A673 (cell line): Measurements from ENCODE around the gene GARNL3. TPM values are rescaled to one million over a fixed set of nuclear protein-coding genes. Genes with fewer than 3 reads are reported as not detected.

Source experiments
- BruUV-seq: library from RNA; stranded (reverse); fragments of 400-500 nt; replicated peaks from 2 replicates; lab custom pipeline; 2021; lab: Mats Ljungman, UMichigan
- CTCF ChIA-PET: fragments of 300-600 bp; sonication (Branson Sonifier 250); formaldehyde crosslinking; loops from one replicate; lab custom pipeline; 2022; ENCODE audit warnings: antibody characterized with exemption; lab: Charles Lee
- POLR2A ChIA-PET: fragments of 300-600 bp; sonication (Branson Sonifier 250); formaldehyde crosslinking; loops from one replicate; lab custom pipeline; 2022; ENCODE audit warnings: antibody characterized with exemption; ENCODE audit not compliant: low non-redundant PET; lab: Charles Lee
- DNase-seq: peaks from one replicate; pipeline ENCODE4 v3.0.0-alpha.2; 2015; ENCODE audit warnings: low spot score
- H3K27ac ChIP-seq: fragments of 200-600 bp; sonication (generic); 2 replicates; pipeline ENCODE4 v1.5.1; 2016; ENCODE audit warnings: mixed run types, low read depth, mild to moderate bottlenecking, mixed read lengths, antibody characterized with exemption, low read length; ENCODE audit not compliant: poor library complexity, severe bottlenecking
- H3K27me3 ChIP-seq: fragments of 200-600 bp; sonication (generic); replicated peaks from 2 replicates; pipeline ENCODE4 v1.6.1; 2017; ENCODE audit warnings: mixed run types, low read depth, mild to moderate bottlenecking, mixed read lengths, antibody characterized with exemption, low read length; ENCODE audit not compliant: insufficient read depth, poor library complexity
- H3K36me3 ChIP-seq: fragments of 200-600 bp; sonication (generic); 2 replicates; pipeline ENCODE4 v1.6.1; 2016; ENCODE audit warnings: mixed run types, mild to moderate bottlenecking, mixed read lengths, antibody characterized with exemption, low read length; ENCODE audit not compliant: insufficient read depth, poor library complexity, severe bottlenecking
- H3K4me1 ChIP-seq: fragments of 200-600 bp; sonication (generic); 2 replicates; pipeline ENCODE4 v1.6.1; 2017; ENCODE audit warnings: mixed run types, mild to moderate bottlenecking, mixed read lengths, antibody characterized with exemption, low read length; ENCODE audit not compliant: insufficient read depth, poor library complexity, severe bottlenecking
- H3K4me3 ChIP-seq: fragments of 200-600 bp; sonication (generic); 2 replicates; pipeline ENCODE4 v1.5.1; 2016; ENCODE audit warnings: low read depth, mixed run types, mild to moderate bottlenecking, mixed read lengths, low read length; ENCODE audit not compliant: poor library complexity, severe bottlenecking
- H3K9me3 ChIP-seq: fragments of 200-600 bp; sonication (generic); 2 replicates; pipeline ENCODE4 v1.6.1; 2016; ENCODE audit warnings: mixed run types, low read depth, mild to moderate bottlenecking, mixed read lengths, antibody characterized with exemption, low read length; ENCODE audit not compliant: poor library complexity, severe bottlenecking
- CTCF ChIP-seq: fragments of 300-800, 200-600 bp; sonication (generic); conservative IDR thresholded peaks from 2 replicates; pipeline ENCODE4 v1.5.1; 2017; ENCODE audit warnings: low read depth, mild to moderate bottlenecking, antibody characterized with exemption, low read length, moderate library complexity, mixed read lengths
- EZH2 ChIP-seq: fragments of 200-600 bp; sonication (generic); IDR thresholded peaks from 2 replicates; pipeline ENCODE4 v1.6.1; 2017; ENCODE audit warnings: borderline replicate concordance, low read depth, mild to moderate bottlenecking, mixed read lengths, antibody characterized with exemption, low read length; ENCODE audit not compliant: poor library complexity, severe bottlenecking
- intact Hi-C: fragments of 100-400 bp; cut with micrococcal nuclease; formaldehyde crosslinking; loops from one replicate; pipeline ENCODE4 v1.10.0; 2022; ENCODE audit not compliant: unreplicated experiment
- total RNA-seq: library from RNA; stranded (reverse); gene quantifications from 2 replicates; pipeline ENCODE4 v1.2.3, GENCODE V29; 2021

GARNL3 gene
- total RNA-seq, 1 experiment from 2014 or later: 7.8 TPM

- no peak for TF ChIP-seq CTCF
- TF ChIP-seq EZH2: no peak
- no peaks in the 10 kb centered on the region for H3K4me1 ChIP-seq
- H3K27me3 ChIP-seq: no peaks in the 10 kb centered on the region
- CTCF ChIA-PET: no interaction called here
- no peak overlapping the region for H3K27ac ChIP-seq
- H3K36me3 ChIP-seq: no peaks in the 10 kb centered on the region
- POLR2A ChIA-PET: no interaction called here
- intact Hi-C loops: no loop called here
- DNase-seq: no peak
- no TSS peak for BruUV-seq
- no peaks in the 10 kb centered on the region for H3K9me3 ChIP-seq
- no peak overlapping the region for H3K4me3 ChIP-seq
Measured at GRCh38 chr9:127353882-127354281, 89.3 kb downstream of the GARNL3 start.

- no peaks in the 10 kb centered on the region for H3K4me1 ChIP-seq
- no peak overlapping the region for H3K27ac ChIP-seq
- intact Hi-C loops: no loop called here
- CTCF ChIA-PET: no interaction called here
- H3K4me3 ChIP-seq: no peak overlapping the region
- TF ChIP-seq EZH2 (no peak), CTCF (no peak)
- H3K36me3 ChIP-seq: no peaks in the 10 kb centered on the region
- DNase-seq: no peak
- BruUV-seq: no TSS peak
- H3K9me3 ChIP-seq: no peaks in the 10 kb centered on the region
- no peaks in the 10 kb centered on the region for H3K27me3 ChIP-seq
- POLR2A ChIA-PET: no interaction called here
Measured at GRCh38 chr9:127356906-127357305, 92.3 kb downstream of the GARNL3 start.

GRCh38 chr9:127358023-127358535, 93.5 kb downstream of the GARNL3 start:
- ChIA-PET POLR2A (no interaction called here), CTCF (no interaction called here)
- no peak for DNase-seq
- Histone ChIP-seq H3K36me3 (no peaks in the 10 kb centered on the region), H3K9me3 (no peaks in the 10 kb centered on the region), H3K27ac (no peak overlapping the region), H3K4me3 (no peak overlapping the region), H3K27me3 (no peaks in the 10 kb centered on the region), H3K4me1 (no peaks in the 10 kb centered on the region)
- intact Hi-C loops: no loop called here
- BruUV-seq: no TSS peak
- TF ChIP-seq EZH2 (no peak), CTCF (no peak)
